ENCODE data around the gene CCDC6.

Gene CCDC6

DNA sequence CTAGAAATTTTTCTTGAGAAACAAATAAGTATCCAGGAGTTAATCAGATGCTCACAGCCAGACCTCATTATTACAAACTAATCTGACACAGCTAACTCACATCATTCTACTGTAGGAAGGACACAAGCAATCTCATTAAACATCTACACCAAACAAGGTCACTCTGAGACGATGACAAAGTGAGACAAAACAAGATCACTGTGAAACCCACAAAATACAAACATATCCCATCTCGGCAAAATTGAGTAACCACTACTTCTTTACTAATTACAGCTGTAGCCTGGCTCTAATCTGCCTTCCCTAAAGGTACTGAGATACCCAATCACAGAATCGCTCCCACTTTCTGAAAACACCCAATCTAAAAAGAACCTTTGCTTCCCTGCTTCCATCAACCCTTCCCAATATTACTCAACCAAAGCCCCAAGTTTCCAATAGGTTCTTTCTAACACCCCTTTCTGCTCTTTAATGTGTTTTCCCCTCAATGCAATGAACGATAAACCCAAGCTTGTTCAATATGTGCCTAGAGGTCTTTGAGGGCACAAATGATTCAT is 26.9 kb downstream of the CCDC6 start:
- Histone ChIP-seq H2AFZ (ENCODE audit: low read length) (no peak overlapping the region), H3K79me2 (ENCODE audit: insufficient read depth, low read length) (peaks cover 88% of the 10 kb centered on the region), H3K27me3 (ENCODE audit: insufficient read depth, low read length) (no peaks in the 10 kb centered on the region), H3F3A (ENCODE audit: insufficient read depth, low read length) (no peaks in the 10 kb centered on the region), H3K27ac (ENCODE audit: low read depth, low read length, poor library complexity, severe bottlenecking) (peak overlapping the region; percentile 26), H3K4me3 (ENCODE audit: low read depth, low read length, poor library complexity, severe bottlenecking) (no peak overlapping the region), H3K9me2 (ENCODE audit: low read depth, low read length) (no peaks in the 10 kb centered on the region), H3K4me2 (ENCODE audit: low read length) (peak overlapping the region; percentile 23; the same call in 1 of the 2 replicates), H3K36me3 (ENCODE audit: insufficient read depth, low read length) (peaks cover 3% of the 10 kb centered on the region; the same call in 1 of the 2 replicates), H3K4me1 (ENCODE audit: insufficient read depth, low read length, severe bottlenecking) (peaks cover 85% of the 10 kb centered on the region), H3K9me3 (ENCODE audit: low read length) (no peaks in the 10 kb centered on the region), H3K9ac (ENCODE audit: low read length) (no peak overlapping the region), H4K20me1 (ENCODE audit: insufficient read depth, low read length) (no peaks in the 10 kb centered on the region)
- TF ChIP-seq EZH2 (IDR thresholded peaks at IDR 0.05; ENCODE audit: borderline replicate concordance, low read length) = no peak
- TF ChIP-seq, protein P1, sequence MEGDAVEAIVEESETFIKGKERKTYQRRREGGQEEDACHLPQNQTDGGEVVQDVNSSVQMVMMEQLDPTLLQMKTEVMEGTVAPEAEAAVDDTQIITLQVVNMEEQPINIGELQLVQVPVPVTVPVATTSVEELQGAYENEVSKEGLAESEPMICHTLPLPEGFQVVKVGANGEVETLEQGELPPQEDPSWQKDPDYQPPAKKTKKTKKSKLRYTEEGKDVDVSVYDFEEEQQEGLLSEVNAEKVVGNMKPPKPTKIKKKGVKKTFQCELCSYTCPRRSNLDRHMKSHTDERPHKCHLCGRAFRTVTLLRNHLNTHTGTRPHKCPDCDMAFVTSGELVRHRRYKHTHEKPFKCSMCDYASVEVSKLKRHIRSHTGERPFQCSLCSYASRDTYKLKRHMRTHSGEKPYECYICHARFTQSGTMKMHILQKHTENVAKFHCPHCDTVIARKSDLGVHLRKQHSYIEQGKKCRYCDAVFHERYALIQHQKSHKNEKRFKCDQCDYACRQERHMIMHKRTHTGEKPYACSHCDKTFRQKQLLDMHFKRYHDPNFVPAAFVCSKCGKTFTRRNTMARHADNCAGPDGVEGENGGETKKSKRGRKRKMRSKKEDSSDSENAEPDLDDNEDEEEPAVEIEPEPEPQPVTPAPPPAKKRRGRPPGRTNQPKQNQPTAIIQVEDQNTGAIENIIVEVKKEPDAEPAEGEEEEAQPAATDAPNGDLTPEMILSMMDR (IDR thresholded peaks at IDR 0.05; ENCODE audit: low read length) = no peak

DNA sequence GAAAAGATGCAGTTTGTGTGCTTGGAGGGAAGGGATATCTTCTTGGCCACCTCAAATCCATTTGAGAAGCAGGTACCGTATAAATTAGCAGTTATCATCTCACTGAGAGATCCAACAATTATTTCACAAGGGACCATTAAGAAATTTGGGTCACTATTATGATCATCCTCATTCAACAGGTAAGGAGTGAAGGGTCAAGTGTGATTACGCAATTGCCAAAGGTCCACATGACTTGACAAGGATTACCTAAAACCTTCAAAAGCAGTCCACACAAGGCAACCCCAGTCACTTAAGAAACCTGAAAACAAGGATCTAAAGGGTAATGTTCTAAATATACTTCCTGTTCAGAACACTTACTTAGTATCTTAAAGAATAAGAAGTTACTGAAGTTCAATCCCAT is 27.4 kb downstream of the CCDC6 start:
- Histone ChIP-seq H4K20me1 (ENCODE audit: insufficient read depth, low read length) (no peaks in the 10 kb centered on the region), H3F3A (ENCODE audit: insufficient read depth, low read length) (no peaks in the 10 kb centered on the region), H3K27me3 (ENCODE audit: insufficient read depth, low read length) (no peaks in the 10 kb centered on the region), H2AFZ (ENCODE audit: low read length) (no peak overlapping the region), H3K9ac (ENCODE audit: low read length) (no peak overlapping the region), H3K79me2 (ENCODE audit: insufficient read depth, low read length) (peaks cover 88% of the 10 kb centered on the region), H3K4me3 (ENCODE audit: low read depth, low read length, poor library complexity, severe bottlenecking) (no peak overlapping the region), H3K9me2 (ENCODE audit: low read depth, low read length) (no peaks in the 10 kb centered on the region), H3K4me2 (ENCODE audit: low read length) (peak overlapping the region; percentile 10; the same call in 1 of the 2 replicates), H3K27ac (ENCODE audit: low read depth, low read length, poor library complexity, severe bottlenecking) (peak overlapping the region; percentile 41), H3K9me3 (ENCODE audit: low read length) (no peaks in the 10 kb centered on the region), H3K4me1 (ENCODE audit: insufficient read depth, low read length, severe bottlenecking) (peaks cover 85% of the 10 kb centered on the region), H3K36me3 (ENCODE audit: insufficient read depth, low read length) (no peaks in the 10 kb centered on the region; the same call in 1 of the 2 replicates)
- no peak for TF ChIP-seq EZH2 (IDR thresholded peaks at IDR 0.05; ENCODE audit: borderline replicate concordance, low read length)
- TF ChIP-seq, protein P1 (IDR thresholded peaks at IDR 0.05; ENCODE audit: low read length) = no peak

DNA sequence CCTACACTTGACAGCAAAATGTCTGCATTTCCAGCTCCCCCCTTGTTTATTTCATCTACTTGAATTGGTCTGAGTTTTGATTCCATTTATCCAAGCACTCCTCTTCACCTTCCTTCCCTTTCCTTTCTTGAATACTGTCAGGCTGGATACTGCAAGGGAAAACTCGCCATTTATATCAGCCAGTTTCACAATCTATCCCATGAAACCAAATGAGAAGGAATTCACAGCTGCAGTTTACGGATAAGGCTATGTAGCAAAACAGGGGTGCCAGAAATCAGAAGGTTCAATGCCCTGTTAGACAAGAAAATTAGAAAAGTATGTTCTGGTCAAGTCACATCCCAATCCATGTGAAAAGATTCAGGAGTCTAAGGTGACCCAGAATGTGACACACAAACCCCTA is 28.1 kb downstream of the CCDC6 start:
- no peaks in the 10 kb centered on the region; the same call in 1 of the 2 replicates for H3K36me3 ChIP-seq (ENCODE audit: insufficient read depth, low read length)
- H3K9ac ChIP-seq (ENCODE audit: low read length) = no peak overlapping the region
- H3K9me3 ChIP-seq (ENCODE audit: low read length) = no peaks in the 10 kb centered on the region
- H3F3A ChIP-seq (ENCODE audit: insufficient read depth, low read length) = no peaks in the 10 kb centered on the region
- H3K4me2 ChIP-seq (ENCODE audit: low read length) = no peak overlapping the region; the same call in 1 of the 2 replicates
- H3K27ac ChIP-seq (ENCODE audit: low read depth, low read length, poor library complexity, severe bottlenecking) = peak overlapping the region; percentile 19
- H3K79me2 ChIP-seq (ENCODE audit: insufficient read depth, low read length) = peaks cover 88% of the 10 kb centered on the region
- no peak overlapping the region for H2AFZ ChIP-seq (ENCODE audit: low read length)
- no peak for TF ChIP-seq EZH2 (IDR thresholded peaks at IDR 0.05; ENCODE audit: borderline replicate concordance, low read length)
- TF ChIP-seq, protein P1 (IDR thresholded peaks at IDR 0.05; ENCODE audit: low read length) = no peak
- peaks cover 86% of the 10 kb centered on the region for H3K4me1 ChIP-seq (ENCODE audit: insufficient read depth, low read length, severe bottlenecking)
- H3K27me3 ChIP-seq (ENCODE audit: insufficient read depth, low read length) = no peaks in the 10 kb centered on the region
- no peaks in the 10 kb centered on the region for H4K20me1 ChIP-seq (ENCODE audit: insufficient read depth, low read length)
- H3K4me3 ChIP-seq (ENCODE audit: low read depth, low read length, poor library complexity, severe bottlenecking) = no peak overlapping the region
- H3K9me2 ChIP-seq (ENCODE audit: low read depth, low read length) = no peaks in the 10 kb centered on the region

All from OCI-LY1 (cell line).